C1 segment of cervical spinal cord (tissue), 14 donors: Measurements from ENCODE around the gene BICD1.

Source experiments
- DNase-seq, 14 donors: peaks; one replicate each; lab custom pipeline; 2025; lab: John Stamatoyannopoulos, UW

The BICD1 gene

DNA sequence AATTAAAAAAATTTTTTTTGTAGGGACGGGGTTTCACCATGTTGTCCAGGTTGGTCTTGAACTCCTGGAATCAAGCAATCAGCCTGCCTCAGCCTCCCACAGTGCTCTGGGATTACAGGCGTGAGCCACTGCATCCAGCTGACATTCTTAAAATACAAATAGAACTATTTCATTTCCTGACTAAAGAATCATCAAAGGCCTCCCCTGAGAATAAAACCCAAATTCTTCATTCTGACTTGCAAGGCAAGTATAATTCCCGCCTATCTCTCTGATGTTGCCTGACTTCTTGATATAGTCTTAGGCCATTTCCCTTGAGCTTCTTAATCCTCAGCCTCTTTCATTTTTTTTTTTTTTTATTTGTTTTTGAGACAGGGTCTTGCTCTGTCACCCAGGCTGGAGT is 4.4 kb upstream of the BICD1 start:
- DNase-seq = no peak

DNA sequence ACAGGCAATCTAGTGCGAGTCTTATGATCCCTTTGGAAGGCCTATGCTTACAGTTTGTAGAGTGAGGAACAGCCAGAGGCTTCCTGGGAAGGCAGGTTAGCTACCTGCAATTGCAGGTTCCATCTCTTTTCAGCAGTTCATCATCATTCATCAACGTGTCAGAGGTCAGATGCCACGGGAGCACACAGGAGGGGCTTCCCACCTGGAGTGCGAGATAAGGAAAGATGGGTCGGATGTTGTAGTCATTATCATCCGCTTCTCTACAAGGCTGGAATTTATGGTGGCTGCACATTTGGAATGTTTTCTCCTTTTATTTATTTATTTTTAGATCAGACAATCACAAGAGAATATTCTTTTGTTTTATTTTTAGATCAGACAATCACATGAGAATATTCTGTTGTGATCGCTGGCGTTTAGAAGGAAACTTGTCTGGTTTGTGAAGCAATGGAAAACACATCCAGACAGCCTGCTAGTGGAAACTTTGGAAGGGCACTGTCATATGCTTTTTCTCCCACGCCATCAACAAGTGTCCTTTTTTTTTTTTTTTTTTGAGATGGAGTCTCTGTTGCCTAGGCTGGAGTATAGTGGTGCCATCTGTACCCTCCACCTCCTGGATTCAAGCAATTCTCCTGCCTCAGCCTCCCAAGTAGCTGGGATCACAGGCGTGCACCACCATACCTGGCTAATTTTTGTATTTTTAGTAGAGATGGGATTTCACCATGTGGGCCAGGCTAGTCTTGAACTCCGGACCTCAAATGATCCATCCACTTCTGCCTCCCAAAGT is 1.9 kb upstream of the BICD1 start:
- no peak for DNase-seq

DNA sequence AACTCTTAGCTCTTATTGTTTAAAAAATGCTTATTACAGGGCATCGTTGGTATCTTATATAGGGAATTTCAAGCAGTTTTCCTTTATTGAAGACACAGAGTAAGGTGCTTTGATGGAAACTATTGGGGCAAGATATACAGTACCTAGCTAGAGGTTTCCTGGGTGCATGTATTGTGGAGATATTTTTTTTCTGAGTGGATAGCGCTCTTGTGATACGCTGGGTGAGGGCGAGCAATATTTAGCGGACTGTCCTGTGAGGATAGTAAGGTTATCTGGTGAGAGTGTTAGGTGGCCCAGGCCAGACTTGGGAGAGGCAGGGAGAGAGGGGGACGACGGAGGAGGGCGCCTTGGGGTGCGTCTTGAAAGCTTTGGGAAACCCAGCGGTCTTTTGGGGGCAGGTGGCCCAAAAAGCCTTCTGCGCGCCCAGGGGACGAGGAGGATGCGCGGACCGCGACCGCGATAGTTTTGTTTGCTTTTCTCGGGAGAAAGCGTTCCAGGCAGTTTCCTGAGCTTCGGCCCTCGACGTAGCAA is 596 bp upstream of the BICD1 start:
- peak in 2 of 14 donors; percentile 55 to 66 for DNase-seq

DNA sequence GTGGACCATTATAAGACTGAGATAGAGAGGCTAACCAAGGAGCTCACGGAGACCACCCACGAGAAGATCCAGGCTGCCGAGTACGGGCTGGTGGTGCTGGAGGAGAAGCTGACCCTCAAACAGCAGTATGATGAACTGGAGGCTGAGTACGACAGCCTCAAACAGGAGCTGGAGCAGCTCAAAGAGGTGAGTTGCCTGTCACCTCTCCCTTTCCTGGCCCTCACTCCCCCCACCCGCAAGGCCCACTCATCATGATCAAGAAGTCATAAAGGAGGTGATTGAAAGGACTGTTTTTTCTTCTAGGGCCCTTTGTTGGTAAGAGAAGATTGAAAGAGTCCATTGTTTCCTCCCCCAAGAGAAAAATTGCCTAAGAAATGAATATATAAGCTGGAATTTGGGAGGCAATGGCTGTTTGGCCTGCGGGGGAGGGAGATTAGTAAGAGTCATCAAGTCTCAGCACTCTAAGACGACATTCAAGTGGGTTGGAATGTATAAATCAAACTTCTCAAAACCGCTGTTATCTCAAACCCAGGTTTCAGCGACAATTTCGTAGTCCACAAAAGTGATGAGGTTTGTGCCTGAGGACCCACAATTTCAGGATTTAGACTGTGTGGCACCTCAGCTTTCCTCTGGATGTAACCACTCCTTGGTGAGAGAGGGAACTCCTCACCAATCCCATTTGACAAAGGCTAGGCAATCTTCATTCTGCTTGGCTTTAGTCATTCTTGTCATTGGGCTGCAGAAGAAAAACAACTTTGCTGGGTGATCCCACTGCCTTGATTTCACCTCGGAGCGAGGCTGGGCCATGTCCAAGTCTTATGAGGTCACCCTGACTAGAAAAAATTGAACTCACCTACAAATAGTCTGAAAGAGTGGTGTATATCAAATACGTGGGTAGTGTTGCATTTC is 966 bp downstream of the BICD1 start:
- DNase-seq = peak in 12 of 14 donors; percentile 22 to 60 (median 38)

DNA sequence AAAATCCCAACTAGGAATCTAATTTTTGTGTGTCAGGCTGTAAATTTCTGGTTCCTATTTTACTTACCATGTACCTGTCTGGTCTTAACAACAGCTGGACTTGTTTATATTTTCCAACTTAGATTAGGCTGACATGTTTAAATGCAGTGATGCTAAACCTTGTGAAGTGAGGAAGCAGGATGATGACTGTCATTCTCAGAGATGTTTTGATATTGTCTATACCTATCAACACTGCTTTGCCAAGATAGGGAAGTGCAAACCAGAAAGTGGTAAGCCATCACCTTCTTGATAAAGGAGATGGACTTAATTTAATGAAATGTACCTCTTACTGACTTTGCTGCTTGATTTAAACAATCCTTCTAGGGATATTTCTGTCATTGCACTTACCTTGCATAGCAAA is 2.1 kb downstream of the BICD1 start:
- DNase-seq = peak in 1 of 14 donors; percentile 51

DNA sequence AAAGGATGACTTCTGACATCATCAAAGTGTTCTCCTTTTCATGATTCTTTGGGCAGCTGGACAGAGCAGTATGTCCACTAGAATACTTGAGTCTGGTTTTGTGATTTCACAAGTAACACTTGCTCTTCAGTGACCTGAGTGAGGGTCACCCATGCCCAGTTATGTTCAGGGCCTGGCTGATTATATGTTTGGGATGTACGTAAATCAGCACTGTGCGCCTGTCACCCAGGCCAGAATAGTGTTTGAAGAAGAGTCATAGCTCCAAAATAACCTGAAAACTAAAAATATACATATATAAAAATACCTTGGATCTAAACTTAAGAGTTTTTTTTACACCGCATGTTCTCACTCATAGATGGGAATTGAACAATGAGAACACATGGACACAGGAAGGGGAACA is 3.8 kb downstream of the BICD1 start:
- DNase-seq = no peak

DNA sequence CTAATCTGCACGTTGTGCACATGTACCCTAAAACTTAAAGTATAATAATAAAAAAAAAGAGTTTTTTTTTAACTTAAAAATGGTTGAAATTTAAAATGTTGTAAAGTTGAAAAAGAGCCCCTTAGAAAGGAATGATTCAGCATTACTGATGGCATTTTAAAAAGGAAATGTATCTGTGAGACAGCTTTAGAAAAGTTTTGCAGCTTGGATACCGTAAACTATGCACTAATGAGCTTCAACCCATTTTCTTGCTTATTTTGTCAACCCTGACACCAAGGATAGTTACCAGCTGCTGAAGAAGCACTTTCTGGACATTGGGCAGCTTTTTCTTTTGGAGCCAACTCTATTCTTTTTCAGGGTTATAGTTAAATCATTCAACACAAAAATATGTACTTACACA is 4.3 kb downstream of the BICD1 start:
- DNase-seq = no peak

DNA sequence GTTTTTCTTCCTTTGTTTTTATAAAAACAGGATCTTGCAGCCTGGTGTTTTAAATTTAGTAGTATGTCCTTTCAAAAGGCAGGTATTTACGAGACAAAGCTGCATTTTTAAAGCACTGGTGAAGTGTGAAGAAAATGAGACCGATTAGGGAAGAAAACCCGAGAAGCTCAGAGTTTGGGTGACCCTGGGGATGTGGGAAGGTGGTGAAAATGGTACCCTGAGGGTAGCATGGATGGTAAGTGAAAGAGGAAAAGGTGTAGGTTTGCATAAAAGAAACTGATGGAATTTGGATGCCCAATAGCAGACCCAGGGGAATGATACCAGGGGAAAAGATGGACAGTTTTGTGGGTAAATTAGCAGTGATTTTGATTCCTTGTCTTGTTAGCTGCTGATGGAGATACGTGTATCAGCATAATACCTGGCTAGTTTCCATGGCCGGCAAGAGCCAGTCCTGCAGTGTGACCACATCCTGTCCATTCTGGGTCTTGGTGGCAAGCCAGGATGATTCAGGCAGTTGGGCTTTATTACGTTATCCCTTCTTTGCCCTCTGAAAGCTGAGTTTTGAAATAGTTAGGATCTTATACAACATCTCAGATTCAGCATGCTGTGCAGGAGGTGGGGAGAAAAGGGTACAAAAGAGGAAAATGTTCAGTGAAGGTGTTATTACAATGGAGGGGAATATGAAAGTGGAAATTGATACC is 8.9 kb downstream of the BICD1 start:
- peak in 8 of 14 donors; percentile 15 to 88 (median 30) for DNase-seq

DNA sequence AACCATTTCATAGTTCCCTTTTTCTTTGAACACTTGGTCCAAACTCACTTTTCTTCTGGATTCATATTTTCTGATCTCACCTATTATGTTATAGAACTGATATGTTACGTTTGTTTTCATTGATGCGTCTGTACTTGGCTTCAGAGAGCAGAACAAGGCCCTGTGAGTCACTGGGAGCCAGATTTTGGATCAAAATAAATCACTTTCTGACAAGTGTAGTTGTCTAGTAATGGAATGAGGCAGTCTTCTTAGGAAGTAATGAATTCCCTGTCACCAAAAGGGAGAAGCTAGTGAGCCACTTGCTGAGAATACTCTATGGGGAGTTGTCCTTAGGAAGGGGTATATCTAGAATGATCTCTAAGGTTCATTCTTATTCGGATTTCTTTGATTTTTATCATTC is 10.2 kb downstream of the BICD1 start:
- DNase-seq = no peak

DNA sequence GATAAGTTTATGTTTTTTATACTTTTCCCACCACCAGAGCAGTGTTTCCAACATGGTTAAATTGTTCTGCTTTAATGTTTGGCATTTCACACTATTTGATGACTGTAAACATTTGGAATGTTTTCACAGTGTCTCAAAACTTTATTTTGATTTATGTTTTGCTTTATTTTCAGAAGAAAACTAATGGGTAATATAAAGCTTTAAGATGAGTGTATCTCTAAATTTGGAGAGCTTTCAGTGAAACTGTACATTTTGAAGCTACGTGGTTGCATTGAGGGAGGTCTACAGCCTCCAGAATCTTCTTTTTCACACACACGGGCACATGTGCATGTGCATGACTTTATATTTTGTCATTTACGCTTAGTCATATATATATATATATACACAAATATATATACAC is 10.7 kb downstream of the BICD1 start:
- no peak for DNase-seq

DNA sequence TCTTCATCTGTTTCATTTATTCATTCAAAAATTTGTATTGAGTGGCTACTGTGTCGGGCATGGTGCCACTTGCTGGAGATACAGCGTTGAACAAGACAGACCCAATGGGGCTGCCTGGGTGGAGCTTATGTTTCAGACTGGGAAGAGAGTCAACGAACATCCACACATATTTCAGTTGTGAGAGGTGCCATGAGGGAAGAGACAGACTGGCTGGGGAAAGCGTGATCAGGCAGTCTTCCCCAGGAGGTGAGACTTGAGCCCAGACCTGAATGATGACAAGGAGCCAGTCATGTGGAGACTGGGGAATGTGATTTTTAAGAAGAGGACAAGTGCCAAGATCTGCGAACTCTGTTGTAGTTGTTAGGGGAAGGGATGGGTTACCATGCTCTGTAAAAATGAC is 12.2 kb downstream of the BICD1 start:
- peak in 1 of 14 donors; percentile 39 for DNase-seq

DNA sequence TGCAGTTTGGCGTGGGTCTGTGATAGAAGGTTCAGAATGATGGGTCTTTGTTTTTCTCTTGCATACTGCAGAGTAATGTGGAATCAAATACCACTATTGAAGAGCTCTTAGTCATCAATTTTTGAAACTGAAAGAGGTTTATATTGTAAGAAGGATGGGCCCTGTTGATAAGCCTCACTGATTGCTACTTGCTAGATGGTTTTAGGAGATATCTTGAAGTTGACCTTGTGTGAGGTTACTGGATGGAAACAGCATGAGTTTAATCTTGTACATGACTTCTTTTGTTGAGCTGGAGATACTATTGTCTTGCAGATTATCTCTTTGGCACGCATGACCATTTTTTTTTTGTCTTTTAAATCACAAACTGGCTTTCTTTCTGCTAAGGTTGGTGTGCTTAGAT is 13.8 kb downstream of the BICD1 start:
- no peak for DNase-seq

DNA sequence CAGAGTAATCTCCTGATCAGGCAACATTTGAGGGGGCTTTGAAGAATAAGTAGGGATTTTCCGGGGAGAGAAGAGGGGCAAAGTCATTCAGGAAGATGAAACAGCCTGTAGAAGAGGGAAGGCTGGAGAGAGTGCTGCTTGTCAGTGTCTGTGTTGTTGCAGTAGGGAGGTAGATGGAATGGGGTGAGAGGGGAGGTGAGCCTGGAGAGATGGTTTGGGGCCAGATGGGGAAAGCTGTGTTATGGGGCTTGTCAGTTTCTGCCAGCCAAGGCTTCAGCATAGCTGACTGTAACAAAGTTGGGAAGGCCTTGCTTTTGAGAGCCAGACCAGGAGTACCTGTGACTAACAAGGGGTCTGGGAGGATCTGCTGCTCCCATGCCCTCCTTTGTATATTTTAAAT is 18.0 kb downstream of the BICD1 start:
- no peak for DNase-seq

DNA sequence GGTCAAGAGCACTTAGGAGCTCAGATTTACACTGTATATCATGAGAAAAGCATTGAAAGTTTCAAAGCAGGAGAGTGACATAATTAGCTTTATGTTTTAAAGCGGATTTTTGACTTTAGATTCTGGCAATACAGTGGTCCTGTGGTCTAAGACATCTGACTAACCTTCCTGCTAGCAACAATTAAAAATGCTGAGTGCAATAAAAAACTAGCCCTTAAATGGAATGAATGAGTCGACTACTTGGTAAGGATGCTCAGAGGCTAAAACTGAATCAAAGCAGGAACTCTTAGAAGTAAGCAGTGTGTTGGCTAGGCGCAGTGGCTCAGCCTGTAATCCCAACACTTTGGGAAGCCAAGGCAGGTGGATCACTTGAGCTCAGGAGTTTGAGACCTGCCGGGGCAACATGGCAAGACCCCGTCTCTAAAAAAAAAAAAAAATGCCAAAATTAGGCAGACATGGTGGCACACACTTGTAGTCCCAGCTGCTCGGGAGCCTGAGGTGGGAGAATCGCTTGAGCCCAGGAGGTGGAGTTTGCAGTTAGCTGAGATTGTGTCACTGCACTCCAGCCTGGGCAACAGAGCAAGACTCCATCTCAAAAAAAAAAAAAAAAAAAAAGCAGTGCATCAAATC is 18.9 kb downstream of the BICD1 start:
- DNase-seq = no peak

DNA sequence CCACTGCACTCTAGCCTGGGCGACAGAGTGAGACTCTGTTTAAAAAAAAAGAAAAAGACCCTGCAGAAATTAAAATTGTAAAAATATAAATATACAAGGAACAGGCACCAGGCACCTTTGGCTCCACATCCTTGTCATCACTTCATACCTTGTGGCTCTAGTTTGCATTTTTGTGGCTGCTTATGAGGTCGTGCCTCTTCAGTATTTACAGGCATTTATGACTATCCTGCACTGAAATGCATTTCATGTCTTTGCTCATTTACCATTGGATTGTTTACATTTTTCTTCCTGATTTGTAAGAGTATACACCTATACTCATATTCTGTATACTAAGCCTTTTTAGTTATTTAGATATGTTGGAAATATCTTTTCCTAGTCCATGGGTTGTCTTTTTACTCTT is 20.1 kb downstream of the BICD1 start:
- DNase-seq = no peak

DNA sequence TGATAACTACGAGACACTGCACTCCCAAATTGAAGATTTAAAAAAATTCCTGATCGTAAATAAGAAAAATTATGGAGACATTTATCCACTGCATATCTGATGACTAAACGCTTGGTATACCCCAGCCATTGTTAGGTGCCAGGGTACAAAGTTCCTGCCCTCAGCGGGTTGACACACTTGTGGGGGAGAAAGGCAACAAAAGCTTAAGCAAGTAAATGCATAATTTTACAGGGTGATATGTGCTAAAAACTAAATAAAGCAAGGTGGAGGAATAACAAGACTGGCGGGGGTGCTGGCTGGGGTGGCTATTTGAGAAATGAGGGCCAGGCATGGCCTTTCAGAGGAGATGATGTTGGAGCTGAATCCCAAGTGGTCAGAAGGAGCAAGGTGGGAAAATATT is 25.0 kb downstream of the BICD1 start:
- no peak for DNase-seq

DNA sequence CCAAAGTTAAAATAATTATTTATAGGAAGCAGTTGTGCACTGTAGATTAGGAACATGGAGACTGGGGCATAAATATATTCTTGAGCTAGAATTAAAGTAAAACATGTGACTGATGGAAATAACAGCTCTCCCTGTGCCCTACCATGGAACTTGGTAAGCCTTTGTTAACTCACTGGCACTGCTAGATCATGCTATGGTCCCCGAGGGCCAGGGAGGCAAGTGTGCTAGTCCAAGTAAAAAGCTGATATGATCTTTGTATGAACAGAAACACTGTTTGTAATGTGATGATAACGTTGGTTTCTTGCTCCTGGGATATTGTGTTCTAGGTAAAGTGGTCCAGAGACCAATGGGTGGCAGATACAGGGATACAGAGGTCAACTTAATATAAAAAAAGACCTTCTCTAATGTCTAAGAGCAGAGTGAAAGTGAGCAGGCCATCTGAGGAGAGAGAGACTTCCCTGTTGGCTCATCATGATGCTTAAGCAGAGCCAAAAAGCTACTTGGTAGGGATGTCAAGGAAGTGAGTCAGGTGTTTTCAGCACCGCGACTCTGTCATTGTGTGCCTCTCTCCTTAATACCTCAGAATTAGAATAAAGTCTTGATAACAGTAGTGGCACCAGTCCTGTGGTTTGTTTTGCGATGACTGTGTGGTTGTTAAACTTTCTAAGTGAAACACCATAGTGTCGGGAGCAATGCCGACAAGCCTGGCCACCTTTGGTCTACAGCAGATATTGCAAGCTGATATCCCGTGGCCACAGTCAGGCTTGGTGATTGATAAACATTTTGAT is 27.6 kb downstream of the BICD1 start:
- DNase-seq = peak in 2 of 14 donors; percentile 4 to 39

DNA sequence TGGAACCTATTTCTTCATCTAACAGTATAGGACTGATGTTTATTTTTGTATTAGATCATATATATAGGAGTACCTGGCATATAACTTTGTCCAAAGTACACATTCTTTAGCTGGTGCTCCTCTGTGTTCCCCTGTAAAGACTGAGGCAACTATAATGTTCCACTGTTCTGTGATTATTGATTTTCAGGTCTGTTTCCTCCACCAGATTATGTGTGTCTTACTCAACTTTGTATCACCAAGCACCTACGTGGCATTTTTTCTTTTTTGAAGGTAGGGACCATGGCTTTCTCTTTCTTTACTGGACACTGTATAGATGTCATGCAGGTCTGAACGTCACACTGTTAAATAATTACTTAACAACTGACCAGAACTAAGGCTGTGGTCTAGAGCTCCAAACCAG is 29.3 kb downstream of the BICD1 start:
- DNase-seq = no peak

DNA sequence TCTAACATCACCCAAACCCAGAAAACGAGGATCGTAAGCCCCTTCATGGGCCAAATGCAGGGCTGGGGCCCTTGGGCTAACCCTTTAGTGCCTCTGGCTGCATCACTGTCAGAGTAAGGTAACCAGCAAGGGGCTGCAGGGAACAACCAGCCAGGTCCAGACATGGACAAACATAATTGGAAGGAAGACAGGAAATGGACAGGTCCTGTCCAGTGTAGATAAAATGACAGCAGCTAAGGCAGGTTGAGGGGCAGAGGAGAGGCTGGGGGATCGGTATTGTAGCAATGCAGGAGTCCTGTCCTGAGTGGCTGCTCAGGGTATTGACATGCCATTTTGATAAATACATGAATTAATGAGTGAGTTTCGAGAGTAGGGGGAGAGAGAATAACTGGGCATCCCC is 29.8 kb downstream of the BICD1 start:
- no peak for DNase-seq

DNA sequence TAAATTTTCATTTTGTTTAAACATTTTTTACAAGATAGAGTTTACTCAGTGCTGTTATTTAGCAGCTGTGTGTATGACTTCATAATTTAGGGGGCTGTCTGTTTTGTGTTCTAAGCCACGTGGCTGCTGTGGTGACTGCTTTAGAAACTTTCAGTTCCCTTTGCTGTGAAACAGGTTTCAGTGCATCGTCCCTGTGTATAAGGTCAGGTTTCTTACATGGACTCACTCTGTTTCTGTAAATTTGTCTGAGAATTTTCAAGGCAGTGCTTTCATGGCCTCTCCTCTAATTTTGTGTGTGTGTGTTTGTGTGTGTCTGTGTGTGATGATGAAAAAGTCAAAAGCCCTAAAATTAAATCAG is 32.4 kb downstream of the BICD1 start:
- peak in 4 of 14 donors; percentile 5 to 54 (median 36) for DNase-seq

DNA sequence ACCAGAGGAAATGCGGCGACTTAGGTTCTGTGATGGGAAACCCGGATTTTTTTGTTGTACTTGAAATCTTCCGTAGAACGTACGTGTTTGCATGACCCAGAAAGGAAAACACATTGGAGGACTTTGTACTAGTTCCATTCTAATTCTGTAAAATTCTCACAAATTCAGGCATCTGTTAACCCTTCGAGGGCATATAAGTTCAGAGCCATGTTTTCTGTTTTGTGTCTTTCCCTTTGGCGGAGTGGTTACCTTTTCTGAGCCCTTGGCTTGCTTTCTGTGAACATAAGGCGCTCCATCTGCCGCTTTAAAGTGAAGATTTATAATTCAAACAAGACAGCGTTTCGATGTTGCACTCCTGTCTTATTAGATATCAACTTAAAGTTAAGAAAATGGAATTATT is 34.2 kb downstream of the BICD1 start:
- DNase-seq = peak in 2 of 14 donors; percentile 22 to 93
